ENCODE results near the gene RTF2. TPM values are rescaled to one million over a fixed set of nuclear protein-coding genes. Genes with fewer than 3 reads are reported as not detected.

The RTF2 gene
- total and polyA plus RNA-seq, 2 experiments from 2014 or later: 141 to 257 TPM

DNA sequence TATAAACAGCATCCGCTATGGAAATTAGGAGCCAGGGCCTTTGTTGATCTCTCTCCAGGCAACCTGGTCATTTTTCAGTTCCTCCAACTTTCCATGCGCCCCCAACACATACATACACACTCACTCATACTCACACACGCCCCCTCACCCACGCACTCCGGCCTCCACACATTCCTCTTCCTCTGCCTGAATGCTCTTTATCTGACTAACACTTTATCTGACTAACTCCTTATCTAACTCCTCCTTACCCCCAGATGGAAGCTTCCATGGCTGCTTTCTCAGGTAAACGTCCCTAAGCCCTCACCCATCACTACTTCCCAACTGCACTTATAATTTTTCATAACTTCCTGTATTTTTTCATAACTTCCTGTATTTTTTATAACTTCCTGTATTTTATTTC lies 38.9 kb upstream of the RTF2 start:
- Histone ChIP-seq H3K79me2 (ENCODE audit: insufficient read depth) (peaks cover 53% of the 10 kb centered on the region), H3K4me3 (no peak overlapping the region), H3F3A (ENCODE audit: insufficient read depth) (peaks cover 68% of the 10 kb centered on the region), H3K9me3 (ENCODE audit: low read depth) (no peaks in the 10 kb centered on the region), H3K9ac (peak overlapping the region; percentile 60), H3K27ac (peak overlapping the region; percentile 87), H3K4me2 (ENCODE audit: unreplicated experiment) (peak overlapping the region; percentile 25), H4K20me1 (ENCODE audit: insufficient read depth) (no peaks in the 10 kb centered on the region), H3K27me3 (replicated peaks; ENCODE audit: insufficient read depth) (no peaks in the 10 kb centered on the region), H3K4me1 (ENCODE audit: insufficient read depth) (peaks cover 55% of the 10 kb centered on the region), H3K36me3 (ENCODE audit: low read depth) (no peaks in the 10 kb centered on the region), H3K9me2 (ENCODE audit: insufficient read depth) (no peaks in the 10 kb centered on the region), H2AFZ (no peak overlapping the region)
- in situ Hi-C loops (cut with MboI): no loop called here
- WGBS, 2 experiments (ENCODE audit: low coverage in 1 of 2, low lambda C conversion rate in 2 of 2, missing lambda C conversion rate in 2 of 2): 21 to 28% methylated on average over 6 of the region's 6 CpGs
- TF ChIP-seq EZH2phosphoT487 (IDR thresholded peaks at IDR 0.05; ENCODE audit: insufficient read depth, low read depth) (no peak), EZH2 (IDR thresholded peaks at IDR 0.05; ENCODE audit: insufficient read depth, poor library complexity, severe bottlenecking) (no peak)
- peak; percentile 84 for DNase-seq

DNA sequence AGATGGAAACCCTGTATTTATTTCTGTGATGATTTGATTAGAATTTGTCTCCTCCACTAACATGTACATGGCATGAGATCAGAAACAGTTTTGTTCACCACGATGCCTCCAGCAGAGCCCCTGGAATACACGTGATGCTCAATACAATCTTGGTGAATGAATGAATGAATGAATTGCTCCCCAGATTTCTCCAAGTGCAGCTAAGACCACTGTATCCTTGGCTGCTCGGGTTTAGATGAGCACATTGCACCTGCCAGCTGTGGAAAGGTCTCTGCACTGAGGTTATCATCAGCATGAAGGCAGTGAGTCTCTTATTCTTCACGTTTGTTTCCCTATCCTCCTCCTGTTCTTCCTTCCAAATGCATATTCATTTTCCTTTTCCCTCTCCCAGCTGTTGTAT lies 38.5 kb upstream of the RTF2 start:
- Histone ChIP-seq H3K79me2 (ENCODE audit: insufficient read depth) (peaks cover 49% of the 10 kb centered on the region), H2AFZ (no peak overlapping the region), H3K9me2 (ENCODE audit: insufficient read depth) (no peaks in the 10 kb centered on the region), H4K20me1 (ENCODE audit: insufficient read depth) (no peaks in the 10 kb centered on the region), H3K4me3 (no peak overlapping the region), H3K27me3 (replicated peaks; ENCODE audit: insufficient read depth) (no peaks in the 10 kb centered on the region), H3K27ac (peak overlapping the region; percentile 87), H3F3A (ENCODE audit: insufficient read depth) (peaks cover 72% of the 10 kb centered on the region), H3K4me2 (ENCODE audit: unreplicated experiment) (peak overlapping the region; percentile 25), H3K4me1 (ENCODE audit: insufficient read depth) (peaks cover 58% of the 10 kb centered on the region), H3K36me3 (ENCODE audit: low read depth) (no peaks in the 10 kb centered on the region), H3K9ac (peak overlapping the region; percentile 60), H3K9me3 (ENCODE audit: low read depth) (no peaks in the 10 kb centered on the region)
- DNase-seq: peak; percentile 18
- TF ChIP-seq EZH2 (IDR thresholded peaks at IDR 0.05; ENCODE audit: insufficient read depth, poor library complexity, severe bottlenecking): no peak
- no peak for TF ChIP-seq EZH2phosphoT487 (IDR thresholded peaks at IDR 0.05; ENCODE audit: insufficient read depth, low read depth)
- in situ Hi-C loops (cut with MboI): no loop called here
- WGBS, 2 experiments (ENCODE audit: low coverage in 1 of 2, low lambda C conversion rate in 2 of 2, missing lambda C conversion rate in 2 of 2): 45 to 48% methylated on average over 4 of the region's 4 CpGs

- no peaks in the 10 kb centered on the region for H4K20me1 ChIP-seq (ENCODE audit: insufficient read depth)
- no peaks in the 10 kb centered on the region for H3K9me2 ChIP-seq (ENCODE audit: insufficient read depth)
- 0 out of 2 replicates have a peak overlapping the region, but pooled peaks have one; percentile 3 for H2AFZ ChIP-seq
- no peak overlapping the region for H3K4me2 ChIP-seq (ENCODE audit: unreplicated experiment)
- in situ Hi-C loops (cut with MboI): no loop called here
- no peak for TF ChIP-seq EZH2phosphoT487 (IDR thresholded peaks at IDR 0.05; ENCODE audit: insufficient read depth, low read depth)
- no peaks in the 10 kb centered on the region for H3K9me3 ChIP-seq (ENCODE audit: low read depth)
- H3K4me3 ChIP-seq: no peak overlapping the region
- H3F3A ChIP-seq (ENCODE audit: insufficient read depth): peaks cover 77% of the 10 kb centered on the region
- peaks cover 48% of the 10 kb centered on the region for H3K79me2 ChIP-seq (ENCODE audit: insufficient read depth)
- peak; percentile 41 for DNase-seq
- peaks cover 63% of the 10 kb centered on the region for H3K4me1 ChIP-seq (ENCODE audit: insufficient read depth)
- peak overlapping the region; percentile 60 for H3K9ac ChIP-seq
- H3K27ac ChIP-seq: peak overlapping the region; percentile 87
- no peaks in the 10 kb centered on the region for H3K36me3 ChIP-seq (ENCODE audit: low read depth)
- 47 to 58% methylated on average over 4 of the region's 4 CpGs for WGBS, 2 experiments (ENCODE audit: low coverage in 1 of 2, low lambda C conversion rate in 2 of 2, missing lambda C conversion rate in 2 of 2)
- no peaks in the 10 kb centered on the region for H3K27me3 ChIP-seq (replicated peaks; ENCODE audit: insufficient read depth)
Observed at GRCh38 chr20:56430461-56430860, 38.0 kb upstream of the RTF2 start.

DNA sequence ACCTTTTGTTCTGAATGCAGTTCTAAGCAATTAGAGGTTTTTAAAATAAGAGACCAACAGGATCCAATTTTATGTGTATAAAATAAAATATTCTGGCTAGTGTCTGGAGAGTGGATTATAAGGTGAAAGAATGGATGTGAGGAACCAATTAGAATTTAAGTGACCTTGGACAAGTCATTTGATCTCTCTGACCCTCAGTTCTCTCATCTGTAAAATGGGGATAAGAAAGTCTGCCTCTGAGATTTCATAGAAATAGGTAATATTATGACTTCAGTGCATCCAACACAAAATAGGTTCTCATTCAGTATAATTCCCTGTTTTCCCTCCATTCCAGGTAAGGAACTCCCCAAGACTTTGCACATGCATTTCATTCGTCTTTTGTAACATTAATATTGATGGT lies 37.5 kb upstream of the RTF2 start:
- TF ChIP-seq EZH2phosphoT487 (IDR thresholded peaks at IDR 0.05; ENCODE audit: insufficient read depth, low read depth): no peak
- no peak for TF ChIP-seq EZH2 (IDR thresholded peaks at IDR 0.05; ENCODE audit: insufficient read depth, poor library complexity, severe bottlenecking)
- no peak for DNase-seq
- in situ Hi-C loops (cut with MboI): no loop called here

DNA sequence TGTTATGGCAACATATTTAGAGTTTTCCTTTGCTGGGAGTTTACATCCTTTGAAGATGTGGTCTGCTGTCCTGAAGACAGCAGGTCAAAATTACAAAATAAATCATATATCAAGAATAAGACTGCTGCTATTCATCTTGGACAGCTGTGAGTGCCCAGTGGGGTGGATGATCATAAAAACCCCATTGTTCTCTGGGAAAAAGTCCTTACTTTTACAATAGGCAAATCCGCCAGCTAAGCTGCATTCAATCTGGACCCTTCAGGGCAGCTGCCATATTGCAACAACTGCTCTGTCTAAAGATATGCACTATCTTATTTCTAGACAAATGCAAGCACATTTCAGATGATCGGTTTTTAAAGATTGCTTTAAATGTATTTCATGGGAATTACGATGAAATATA lies 37.0 kb upstream of the RTF2 start:
- in situ Hi-C loops (cut with MboI): no loop called here
- WGBS, 2 experiments (ENCODE audit: low coverage in 1 of 2, low lambda C conversion rate in 2 of 2, missing lambda C conversion rate in 2 of 2): 59 to 64% methylated on average over 3 of the region's 3 CpGs
- H3K27ac ChIP-seq: peak overlapping the region; percentile 97; the same call in 1 of the 2 replicates

More for the DNA sequence above, 37.5 kb upstream of the RTF2 start:
- H3K36me3 ChIP-seq (ENCODE audit: low read depth): no peaks in the 10 kb centered on the region
- no peaks in the 10 kb centered on the region for H3K9me3 ChIP-seq (ENCODE audit: low read depth)
- no peaks in the 10 kb centered on the region for H3K9me2 ChIP-seq (ENCODE audit: insufficient read depth)
- no peak overlapping the region for H3K4me2 ChIP-seq (ENCODE audit: unreplicated experiment)
- H4K20me1 ChIP-seq (ENCODE audit: insufficient read depth): no peaks in the 10 kb centered on the region
- H2AFZ ChIP-seq: no peak overlapping the region
- H3K4me1 ChIP-seq (ENCODE audit: insufficient read depth): peaks cover 63% of the 10 kb centered on the region
- no peak overlapping the region for H3K9ac ChIP-seq
- H3K4me3 ChIP-seq: no peak overlapping the region
- H3F3A ChIP-seq (ENCODE audit: insufficient read depth): peaks cover 80% of the 10 kb centered on the region
- WGBS, 2 experiments (ENCODE audit: low coverage in 1 of 2, low lambda C conversion rate in 2 of 2, missing lambda C conversion rate in 2 of 2): 68 to 77% methylated on average over 1 of the region's 1 CpG
- peak overlapping the region; percentile 87 for H3K27ac ChIP-seq
- no peaks in the 10 kb centered on the region for H3K27me3 ChIP-seq (replicated peaks; ENCODE audit: insufficient read depth)
- H3K79me2 ChIP-seq (ENCODE audit: insufficient read depth): peaks cover 48% of the 10 kb centered on the region

More for the DNA sequence above, 37.0 kb upstream of the RTF2 start:
- Histone ChIP-seq H3K4me3 (no peak overlapping the region), H3K9me3 (ENCODE audit: low read depth) (no peaks in the 10 kb centered on the region), H3K79me2 (ENCODE audit: insufficient read depth) (peaks cover 46% of the 10 kb centered on the region), H3F3A (ENCODE audit: insufficient read depth) (peaks cover 80% of the 10 kb centered on the region), H3K4me1 (ENCODE audit: insufficient read depth) (peaks cover 63% of the 10 kb centered on the region), H3K27me3 (replicated peaks; ENCODE audit: insufficient read depth) (no peaks in the 10 kb centered on the region), H3K36me3 (ENCODE audit: low read depth) (no peaks in the 10 kb centered on the region), H3K9me2 (ENCODE audit: insufficient read depth) (no peaks in the 10 kb centered on the region), H3K4me2 (ENCODE audit: unreplicated experiment) (no peak overlapping the region), H4K20me1 (ENCODE audit: insufficient read depth) (no peaks in the 10 kb centered on the region), H3K9ac (no peak overlapping the region), H2AFZ (no peak overlapping the region)
- no peak for DNase-seq
- no peak for TF ChIP-seq EZH2 (IDR thresholded peaks at IDR 0.05; ENCODE audit: insufficient read depth, poor library complexity, severe bottlenecking)
- no peak for TF ChIP-seq EZH2phosphoT487 (IDR thresholded peaks at IDR 0.05; ENCODE audit: insufficient read depth, low read depth)
